MCF 10A (cell line): Measurements from ENCODE around the gene KRTAP9-7. TPM values are rescaled to one million over a fixed set of nuclear protein-coding genes. Genes with fewer than 3 reads are reported as not detected.
"Not testable (repeated sequence)": the region's sequence is repeated elsewhere in the genome, so short reads cannot be mapped to it uniquely, and the experiment has no call there.

Experiments
- Bru-seq: library from RNA; stranded (reverse); fragments of 400-500 nt; gene quantifications from one replicate; lab custom pipeline; 2021; lab: Mats Ljungman, UMichigan
- BruChase-seq, 2 experiments: library from RNA; stranded (reverse); fragments of 400-500 nt; gene quantifications; one replicate each; lab custom pipeline; 2021; lab: Mats Ljungman, UMichigan
- BruUV-seq: library from RNA; stranded (reverse); fragments of 400-500 nt; replicated peaks from 2 replicates; lab custom pipeline; 2021; lab: Mats Ljungman, UMichigan
- CTCF ChIA-PET: fragments of 300-600 bp; sonication (Branson Sonifier 250); formaldehyde crosslinking; extraction: SDS; loops from one replicate; lab custom pipeline; 2021; ENCODE audit warnings: antibody characterized with exemption, inconsistent platforms; lab: Yijun Ruan, JAX
- POLR2A ChIA-PET: fragments of 300-600, 350-650 bp; sonication (Branson Sonifier 250); formaldehyde crosslinking; extraction: SDS; loops from one replicate; lab custom pipeline; 2020; ENCODE audit warnings: antibody characterized with exemption, inconsistent platforms; lab: Yijun Ruan, JAX
- DNase-seq: peaks from one replicate; pipeline ENCODE4 v3.0.0-alpha.2; 2018; ENCODE audit not compliant: unreplicated experiment
- H3K27ac Mint-ChIP-seq: one replicate; pipeline ENCODE4 v1.8.0; 2022; ENCODE audit warnings: mild to moderate bottlenecking, low read depth, mixed read lengths; ENCODE audit not compliant: unreplicated experiment
- H3K27me3 Mint-ChIP-seq: one replicate; pipeline ENCODE4 v1.8.0; 2022; ENCODE audit warnings: mixed read lengths; ENCODE audit not compliant: insufficient read depth, unreplicated experiment
- H3K36me3 Mint-ChIP-seq: one replicate; pipeline ENCODE4 v1.8.0; 2022; ENCODE audit warnings: mild to moderate bottlenecking, moderate library complexity, mixed read lengths; ENCODE audit not compliant: insufficient read depth, unreplicated experiment
- H3K4me1 Mint-ChIP-seq: one replicate; pipeline ENCODE4 v1.8.0; 2022; ENCODE audit warnings: mixed read lengths; ENCODE audit not compliant: insufficient read depth, unreplicated experiment
- H3K4me3 Mint-ChIP-seq: one replicate; pipeline ENCODE4 v1.8.0; 2022; ENCODE audit warnings: mild to moderate bottlenecking, moderate library complexity, mixed read lengths; ENCODE audit not compliant: unreplicated experiment
- H3K9me3 Mint-ChIP-seq: one replicate; pipeline ENCODE4 v1.8.0; 2022; ENCODE audit warnings: mixed read lengths; ENCODE audit not compliant: unreplicated experiment
- CTCF ChIP-seq: fragments of 200-600 bp; IDR thresholded peaks from one replicate; pipeline ENCODE4 v1.8.0; 2022; ENCODE audit warnings: antibody characterized with exemption, mild to moderate bottlenecking; ENCODE audit not compliant: unreplicated experiment
- intact Hi-C: fragments of 100-400 bp; cut with micrococcal nuclease; formaldehyde crosslinking; loops from 2 replicates; pipeline ENCODE4 v1.14.1; 2022
- long read RNA-seq: library from polyadenylated mRNA; stranded (forward); transcript quantifications from one replicate; pipeline ENCODE4 v2.0.0, GENCODE V29; 2022
- total RNA-seq: library from RNA; stranded (reverse); gene quantifications from 2 replicates; pipeline ENCODE4 v1.2.3, GENCODE V29; 2022

The KRTAP9-7 gene
- total RNA-seq, result not detected in 2 replicates
- Bru-seq, nascent RNA, result not detected
- not detected for BruChase-seq, experiment 1, labeled RNA remaining after a 6-hour chase
- not detected for BruChase-seq, experiment 2, labeled RNA remaining after a 2-hour chase
- long read RNA-seq, result 0 reads

DNA sequence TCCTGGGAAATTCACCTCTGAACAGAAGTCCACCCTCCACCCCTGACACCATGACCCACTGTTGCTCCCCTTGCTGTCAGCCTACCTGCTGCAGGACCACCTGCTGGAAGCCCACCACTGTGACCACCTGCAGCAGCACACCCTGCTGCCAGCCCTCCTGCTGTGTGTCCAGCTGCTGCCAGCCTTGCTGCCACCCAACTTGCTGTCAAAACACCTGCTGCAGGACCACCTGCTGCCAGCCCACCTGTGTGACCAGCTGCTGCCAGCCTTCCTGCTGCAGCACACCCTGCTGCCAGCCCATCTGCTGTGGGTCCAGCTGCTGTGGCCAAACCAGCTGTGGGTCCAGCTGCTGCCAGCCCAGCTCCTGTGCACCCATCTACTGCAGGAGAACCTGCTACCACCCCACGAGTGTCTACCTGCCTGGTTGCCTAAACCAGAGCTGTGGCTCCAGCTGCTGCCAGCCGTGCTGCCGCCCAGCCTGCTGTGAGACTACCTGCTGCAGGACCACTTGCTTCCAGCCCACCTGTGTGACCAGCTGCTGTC lies at the start of gene KRTAP9-7:
KRTAP9-7 (plus strand) TSS at position 51 of the 543 bp plus-strand sequence; CDS start at position 51, 0 bp downstream.
- H3K27ac Mint-ChIP-seq, H3K4me1 Mint-ChIP-seq, H3K36me3 Mint-ChIP-seq, intact Hi-C loops, DNase-seq, H3K4me3 Mint-ChIP-seq, BruUV-seq, H3K9me3 Mint-ChIP-seq: not testable (repeated sequence)
- CTCF ChIA-PET, result interaction anchor here (0.7 kb wide), 1 partner anchor 86 kb away, joined by 3 read pairs; no protein-coding TSS in a partner anchor
- H3K27me3 Mint-ChIP-seq, result peaks cover 54% of the 10 kb centered on the region
- POLR2A ChIA-PET, result interaction anchor here (1.2 kb wide), 1 partner anchor 104 kb away, joined by 3 read pairs; no protein-coding TSS in a partner anchor

- H3K27me3 Mint-ChIP-seq, result peaks cover 67% of the 10 kb centered on the region
- no peak overlapping the region for H3K4me3 Mint-ChIP-seq
- POLR2A ChIA-PET, result interaction anchor here (0.8 kb wide), 1 partner anchor 16 kb away, joined by 3 read pairs; no protein-coding TSS in a partner anchor
- intact Hi-C loops, result no loop called here
- CTCF ChIA-PET, result interaction anchor here (0.6 kb wide), 1 partner anchor 36 kb away, joined by 4 read pairs; no protein-coding TSS in a partner anchor
- H3K36me3 Mint-ChIP-seq, result no peaks in the 10 kb centered on the region
- no peak for TF ChIP-seq CTCF
- H3K4me1 Mint-ChIP-seq, result no peaks in the 10 kb centered on the region
- no peak overlapping the region for H3K27ac Mint-ChIP-seq
- no TSS peak for BruUV-seq
- no peaks in the 10 kb centered on the region for H3K9me3 Mint-ChIP-seq
- DNase-seq, result no peak
Observed at GRCh38 chr17:41226051-41226450, 49.4 kb upstream of the KRTAP9-7 start.

GRCh38 chr17:41226598-41227095 lies 48.9 kb upstream of the KRTAP9-7 start, which contains the start of gene KRTAP9-2:
Gene KRTAP9-2, plus strand, starts transcription at chr17:41226648. Its CDS starts 7 bp downstream, at chr17:41226655.
- H3K4me3 Mint-ChIP-seq, intact Hi-C loops, H3K4me1 Mint-ChIP-seq, H3K27ac Mint-ChIP-seq, POLR2A ChIA-PET, DNase-seq, H3K9me3 Mint-ChIP-seq, CTCF ChIA-PET, H3K36me3 Mint-ChIP-seq, BruUV-seq: not testable (repeated sequence)
- peaks cover 65% of the 10 kb centered on the region for H3K27me3 Mint-ChIP-seq

DNA sequence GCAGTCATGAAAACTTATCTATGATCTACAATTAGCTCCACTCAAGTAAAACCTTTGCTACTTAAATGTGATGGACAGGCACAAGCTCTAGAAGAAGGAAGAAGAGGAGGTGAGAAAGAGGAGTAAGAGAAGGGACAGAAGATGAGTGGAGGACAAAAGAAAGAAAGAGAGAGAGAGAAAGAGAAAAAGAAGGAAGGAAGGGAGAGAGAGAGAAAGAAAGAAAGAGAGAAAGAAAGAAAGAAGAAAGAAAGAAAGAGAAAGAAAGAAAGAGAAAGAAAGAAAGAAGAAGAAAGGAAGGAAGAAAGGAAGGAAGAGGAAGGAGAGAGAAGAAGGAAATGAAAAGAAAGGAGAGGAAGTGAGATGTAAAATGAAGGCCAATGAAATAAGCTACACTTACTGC lies 45.4 kb upstream of the KRTAP9-7 start:
- BruUV-seq, result no TSS peak
- POLR2A ChIA-PET, result interaction anchor here (0.5 kb wide), 1 partner anchor 596 kb away, joined by 4 read pairs; no protein-coding TSS in a partner anchor

More for the DNA sequence above, 45.4 kb upstream of the KRTAP9-7 start:
- TF ChIP-seq CTCF, result no peak
- Mint-ChIP-seq H3K27me3 (peaks cover 64% of the 10 kb centered on the region), H3K27ac (no peak overlapping the region), H3K9me3 (no peaks in the 10 kb centered on the region), H3K36me3 (no peaks in the 10 kb centered on the region), H3K4me1 (no peaks in the 10 kb centered on the region), H3K4me3 (no peak overlapping the region)
- intact Hi-C loops, result no loop called here
- CTCF ChIA-PET, result no interaction called here
- no peak for DNase-seq
